GM19238 (cell line): Measurements from ENCODE around the gene ORAI3.
"Not testable (repeated sequence)": the region's sequence is repeated elsewhere in the genome, so short reads cannot be mapped to it uniquely, and the experiment has no call there.

Experiments
- DNase-seq: peaks from one replicate; pipeline ENCODE4 v3.0.0; 2011; ENCODE audit warnings: low spot score; ENCODE audit not compliant: insufficient read length

Gene ORAI3

DNA sequence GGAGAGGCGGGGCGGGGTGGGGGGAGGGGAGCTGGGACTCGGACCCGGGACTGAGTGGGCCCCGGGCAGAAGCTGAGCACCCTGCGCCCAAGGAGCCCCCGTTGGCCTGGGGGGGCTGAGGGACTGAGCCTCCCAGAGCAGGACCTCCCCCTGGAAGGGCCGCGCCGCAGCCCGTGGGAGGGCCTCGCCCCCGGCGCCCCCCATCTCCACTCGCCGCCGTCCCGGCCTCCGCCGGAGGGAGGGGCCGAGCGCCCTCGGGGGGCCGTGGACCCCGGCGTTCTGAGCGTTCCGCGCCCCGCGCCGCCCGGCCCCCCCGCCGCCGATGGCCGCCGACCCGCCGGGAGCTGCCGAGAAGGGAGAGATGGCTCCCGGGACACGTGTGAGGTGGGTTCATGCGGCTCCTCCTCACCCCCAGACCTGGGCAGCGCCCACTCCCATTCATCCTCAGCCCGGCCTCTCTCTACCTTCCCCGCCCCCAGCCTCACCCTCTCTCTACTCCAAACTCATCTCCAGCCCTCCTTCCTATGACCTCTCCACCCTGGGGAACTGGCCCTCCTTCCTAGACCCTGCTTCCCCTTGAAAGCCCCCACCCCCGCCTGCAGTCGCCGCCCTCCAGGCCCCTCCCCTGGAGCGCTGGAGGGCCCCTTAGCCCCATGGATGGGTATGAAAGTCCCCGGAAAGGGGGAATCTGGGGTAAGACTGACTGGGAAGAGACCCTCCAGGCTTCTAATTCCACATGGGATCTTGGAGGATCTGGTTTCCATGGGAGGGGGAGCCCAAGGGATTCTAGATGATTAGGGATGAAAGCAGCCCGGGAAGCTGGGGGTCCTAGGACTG is 24.6 kb upstream of the ORAI3 start:
- DNase-seq: peak; percentile 19

DNA sequence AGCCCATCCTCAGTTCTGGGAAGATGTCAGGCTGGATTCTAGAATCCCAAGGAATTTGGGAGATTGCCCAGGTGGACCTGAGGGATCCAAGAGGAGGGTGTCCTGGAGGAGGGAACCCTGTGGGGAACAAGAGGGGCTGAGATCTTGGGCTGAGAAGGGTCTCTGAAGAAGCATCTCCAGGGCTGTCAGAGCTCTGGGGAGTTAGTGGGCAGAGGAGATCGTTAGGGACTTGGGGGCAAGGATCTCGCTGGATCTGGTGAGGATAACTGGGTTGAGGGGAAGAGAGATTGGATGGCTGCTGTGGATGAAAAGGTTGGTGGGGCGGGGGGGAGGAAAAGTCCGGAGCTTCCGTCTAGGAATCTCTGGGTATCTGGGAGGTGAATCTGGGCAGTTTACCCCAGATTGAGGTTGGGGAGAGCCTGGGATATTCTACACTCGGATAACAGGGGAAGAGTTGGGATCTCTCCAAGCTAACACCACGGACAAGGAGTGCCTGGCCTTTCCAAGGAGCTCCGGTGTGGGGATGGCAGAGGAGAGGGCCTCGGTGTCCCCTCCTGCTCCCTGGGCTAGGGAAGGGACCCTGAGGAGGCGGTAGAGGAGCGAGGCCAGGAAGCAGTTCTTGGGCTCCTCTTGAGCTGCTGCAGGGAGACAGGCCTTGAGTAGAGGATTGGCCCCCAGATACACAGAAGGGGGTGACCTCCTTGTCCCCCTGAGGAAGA is 23.8 kb upstream of the ORAI3 start:
- DNase-seq: no peak

DNA sequence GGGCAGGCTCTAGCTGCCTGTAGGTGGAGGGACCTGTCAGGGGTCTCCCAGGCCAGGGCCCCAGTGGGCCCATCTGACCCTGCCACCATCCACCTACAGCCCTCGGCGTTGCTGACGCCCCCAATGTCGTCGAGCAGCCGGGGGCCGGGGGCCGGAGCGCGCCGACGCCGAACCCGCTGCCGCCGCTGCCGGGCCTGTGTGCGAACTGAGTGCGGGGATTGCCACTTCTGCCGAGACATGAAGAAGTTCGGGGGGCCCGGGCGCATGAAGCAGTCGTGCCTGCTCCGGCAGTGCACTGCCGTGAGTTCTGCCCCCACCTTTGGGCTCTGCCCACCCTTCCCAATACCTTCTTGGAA is 23.3 kb upstream of the ORAI3 start:
- no peak for DNase-seq

DNA sequence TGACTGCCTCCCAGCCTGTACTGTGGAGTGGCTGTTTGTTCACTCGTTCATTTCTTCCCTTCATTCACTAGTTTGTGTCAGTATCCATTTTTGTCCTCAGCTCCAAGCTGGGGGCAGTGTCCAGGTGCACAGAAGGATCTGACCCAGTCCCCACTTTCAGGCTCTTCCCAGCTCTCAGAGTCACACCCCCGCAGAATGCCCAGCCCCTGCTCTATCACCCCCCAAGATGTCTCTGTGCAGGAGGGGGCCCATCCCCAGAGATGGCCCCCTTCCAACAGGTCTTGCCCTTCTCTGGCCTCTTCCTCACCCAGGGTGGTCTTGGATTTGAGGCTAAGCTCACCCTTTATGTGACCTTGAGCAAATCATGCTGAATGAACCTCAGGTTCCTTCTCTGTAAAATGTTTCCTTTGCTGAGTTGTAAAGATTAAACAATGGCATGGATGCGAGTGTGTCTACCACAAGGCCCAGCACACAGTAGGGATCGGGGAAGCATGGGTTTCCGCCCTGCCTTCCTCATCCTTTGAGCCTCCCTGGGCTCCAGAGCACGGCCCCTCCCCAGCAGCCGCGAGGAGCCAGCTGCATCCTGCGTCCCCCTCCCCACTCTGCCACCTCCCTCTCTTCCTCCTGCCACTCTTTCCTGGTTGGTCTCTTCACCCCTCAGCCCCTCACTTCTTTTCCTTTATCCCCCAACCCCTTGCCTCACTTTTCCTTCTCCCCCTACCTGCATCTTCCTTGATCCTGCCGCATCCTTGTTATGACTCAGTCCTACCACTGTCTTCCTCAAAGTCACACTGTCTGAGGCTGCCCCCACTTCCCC is 22.7 kb upstream of the ORAI3 start:
- no peak for DNase-seq

DNA sequence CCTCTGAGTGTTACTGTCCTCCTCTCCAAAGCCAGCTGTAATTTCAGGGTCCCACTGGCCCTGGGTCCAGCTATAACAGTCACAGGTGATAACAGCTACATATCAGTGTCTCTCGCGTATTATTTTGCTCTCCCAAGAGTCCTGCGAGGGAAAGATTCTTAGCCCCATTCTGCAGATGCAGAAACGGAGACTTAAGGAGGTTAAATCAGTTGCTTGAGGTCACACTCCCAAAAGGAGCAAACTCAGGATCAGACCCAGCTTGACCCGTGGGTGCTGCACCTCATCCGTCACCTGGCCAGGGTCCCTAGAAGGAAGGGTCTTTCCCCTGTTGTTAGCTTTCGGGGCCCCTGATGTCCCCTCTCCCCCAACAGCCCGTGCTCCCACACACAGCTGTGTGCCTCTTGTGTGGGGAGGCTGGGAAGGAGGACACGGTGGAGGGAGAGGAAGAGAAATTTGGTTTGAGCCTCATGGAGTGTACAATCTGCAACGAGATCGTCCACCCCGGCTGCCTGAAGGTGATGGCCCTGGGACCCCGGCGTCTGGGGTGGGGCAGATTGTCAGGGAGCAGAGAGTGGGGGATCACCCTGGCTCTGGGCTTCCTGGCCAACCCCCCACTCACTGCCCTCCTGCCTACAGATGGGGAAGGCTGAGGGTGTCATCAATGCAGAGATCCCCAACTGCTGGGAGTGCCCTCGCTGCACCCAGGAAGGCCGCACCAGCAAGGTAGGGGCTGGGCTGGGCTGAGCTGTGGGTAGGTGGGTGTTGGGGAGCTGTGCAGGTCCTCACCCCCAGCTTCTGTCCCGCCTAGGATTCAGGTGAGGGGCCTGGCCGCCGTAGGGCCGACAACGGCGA is 21.7 kb upstream of the ORAI3 start:
- DNase-seq: no peak

DNA sequence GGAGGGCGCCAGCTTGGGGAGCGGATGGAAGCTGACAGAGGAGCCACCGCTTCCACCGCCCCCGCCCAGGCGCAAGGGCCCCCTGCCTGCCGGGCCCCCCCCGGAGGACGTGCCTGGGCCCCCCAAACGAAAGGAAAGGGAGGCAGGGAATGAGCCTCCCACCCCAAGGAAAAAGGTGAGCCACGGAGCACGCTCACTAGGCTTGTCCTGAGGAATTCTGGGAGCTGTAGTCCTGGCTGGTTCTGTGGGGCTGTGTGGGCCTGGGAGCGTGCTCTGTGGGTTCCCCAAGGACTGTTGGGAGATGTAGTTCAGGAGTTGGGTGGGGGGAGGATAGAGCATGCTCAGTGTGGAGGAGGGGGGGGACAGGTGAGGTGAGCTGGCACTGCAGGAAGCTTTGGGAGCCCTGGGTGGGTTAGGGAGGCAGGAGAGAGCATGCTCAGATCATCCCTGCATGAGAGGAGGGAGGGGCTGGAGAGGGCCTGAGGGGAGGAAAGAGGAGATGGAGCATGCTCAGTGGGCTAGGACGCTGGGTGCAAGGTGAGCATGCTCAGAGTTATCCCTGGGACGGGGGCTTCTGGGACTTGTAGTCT is 21.0 kb upstream of the ORAI3 start:
- peak; percentile 42 for DNase-seq

DNA sequence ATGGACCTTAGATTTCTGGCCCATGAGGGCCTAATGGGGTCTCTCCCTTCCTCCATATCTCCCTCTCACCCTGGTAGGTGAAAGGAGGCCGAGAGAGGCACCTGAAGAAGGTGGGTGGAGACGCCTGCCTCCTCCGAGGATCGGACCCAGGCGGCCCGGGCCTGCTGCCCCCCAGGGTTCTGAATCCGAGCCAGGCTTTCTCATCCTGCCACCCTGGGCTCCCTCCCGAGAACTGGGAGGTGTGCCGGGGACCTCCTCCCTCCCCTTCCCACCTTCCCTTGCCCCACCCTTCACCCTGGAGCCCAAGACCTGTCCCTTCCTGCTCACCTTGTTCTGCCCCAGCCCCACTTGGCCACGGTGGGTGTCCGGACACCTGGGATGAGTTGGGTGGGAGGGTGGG is 20.5 kb upstream of the ORAI3 start:
- DNase-seq: peak; percentile 0

DNA sequence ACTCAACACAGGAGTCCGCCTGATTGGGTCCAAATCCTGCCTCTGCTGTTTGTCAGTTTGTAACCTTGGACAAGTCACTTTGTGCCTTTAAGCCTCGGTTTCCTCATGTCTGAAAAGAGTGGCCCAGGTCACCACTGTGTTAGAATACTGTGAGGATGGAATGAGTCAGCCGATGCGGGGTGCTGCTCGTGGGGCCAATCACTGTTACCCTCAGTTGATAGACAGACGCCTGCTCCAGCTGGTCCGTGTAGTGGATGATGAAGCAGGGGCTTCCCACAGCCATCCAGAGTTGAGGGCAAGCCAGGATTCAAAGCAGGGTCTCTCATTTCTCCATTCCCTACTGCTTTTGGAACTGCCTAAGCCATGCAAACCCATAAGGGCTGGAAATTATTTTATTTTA is 19.7 kb upstream of the ORAI3 start:
- DNase-seq: peak; percentile 7

DNA sequence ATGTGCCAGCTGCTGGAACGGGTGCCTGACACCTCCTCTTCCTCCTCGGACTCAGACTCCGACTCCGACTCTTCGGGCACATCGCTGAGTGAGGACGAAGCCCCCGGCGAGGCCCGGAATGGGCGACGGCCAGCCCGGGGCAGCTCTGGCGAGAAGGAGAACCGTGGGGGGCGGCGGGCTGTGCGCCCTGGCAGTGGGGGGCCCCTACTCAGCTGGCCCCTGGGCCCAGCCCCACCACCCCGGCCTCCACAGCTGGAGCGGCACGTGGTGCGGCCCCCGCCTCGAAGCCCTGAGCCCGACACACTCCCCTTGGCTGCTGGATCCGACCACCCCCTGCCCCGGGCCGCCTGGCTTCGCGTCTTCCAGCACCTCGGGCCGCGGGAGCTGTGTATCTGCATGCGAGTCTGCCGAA is 18.7 kb upstream of the ORAI3 start:
- DNase-seq: no peak

DNA sequence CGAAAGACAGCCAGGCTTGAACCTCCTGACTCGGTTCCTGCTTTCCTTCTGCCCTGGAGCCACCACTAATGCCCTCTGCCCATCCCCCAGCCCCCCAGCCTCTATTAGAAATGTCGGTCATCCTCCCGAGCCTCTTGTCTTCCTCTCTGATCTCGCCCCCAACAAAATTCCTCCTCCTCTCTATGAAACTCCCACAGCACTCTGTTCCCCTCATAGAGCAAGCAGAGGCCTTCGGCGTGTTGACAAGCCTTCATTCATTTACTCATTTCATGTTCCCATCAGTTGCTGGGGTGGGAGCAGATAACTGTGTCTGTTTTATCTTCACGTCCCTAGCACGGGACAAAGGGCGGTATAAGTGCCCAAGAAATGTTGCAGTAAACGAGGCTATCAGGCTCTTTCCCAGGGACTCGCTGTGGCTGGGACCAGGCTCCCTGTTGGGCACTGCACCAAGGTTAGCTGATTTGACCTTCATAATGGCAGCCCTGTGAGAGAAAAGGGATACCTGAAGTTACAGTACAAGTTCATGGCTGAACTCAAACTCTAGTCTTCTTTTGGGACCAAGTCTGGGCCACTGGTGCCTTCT is 17.7 kb upstream of the ORAI3 start:
- DNase-seq: no peak

DNA sequence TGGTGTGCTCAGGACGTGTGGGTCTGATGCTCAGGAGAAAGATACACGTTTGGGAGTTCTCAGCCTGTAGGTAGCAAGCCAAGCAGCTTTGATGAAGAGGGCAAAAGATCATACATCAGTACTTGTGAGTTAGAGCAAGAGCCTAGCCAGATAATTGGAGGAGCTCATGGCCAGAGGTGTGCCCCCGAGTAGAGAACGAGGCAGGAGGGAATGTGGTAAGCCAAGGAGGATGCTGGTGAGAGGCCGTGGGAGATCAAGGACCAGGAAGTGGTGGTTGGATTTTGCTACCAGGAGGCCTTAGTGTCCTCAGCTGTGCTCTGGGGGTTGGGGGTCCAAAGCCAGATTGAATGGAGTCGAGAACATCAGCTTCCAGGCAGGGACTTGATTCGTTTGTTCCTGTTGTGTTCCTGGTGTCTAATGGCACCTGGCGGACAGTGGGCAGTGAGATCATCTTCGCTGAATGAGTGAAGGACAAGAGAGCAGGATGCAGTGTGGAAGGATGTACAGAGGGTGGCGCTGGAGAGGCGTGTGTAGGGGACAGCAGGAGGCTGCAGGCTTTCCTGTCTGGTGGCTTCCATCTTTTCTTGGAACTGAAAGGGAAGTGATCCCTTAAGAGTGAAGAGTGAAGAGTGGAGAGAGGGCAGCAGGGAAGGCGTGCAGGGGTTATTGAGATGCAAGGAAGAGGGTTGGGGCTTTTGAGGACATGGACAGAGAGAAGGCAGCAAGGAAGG is 13.9 kb upstream of the ORAI3 start:
- DNase-seq: no peak

DNA sequence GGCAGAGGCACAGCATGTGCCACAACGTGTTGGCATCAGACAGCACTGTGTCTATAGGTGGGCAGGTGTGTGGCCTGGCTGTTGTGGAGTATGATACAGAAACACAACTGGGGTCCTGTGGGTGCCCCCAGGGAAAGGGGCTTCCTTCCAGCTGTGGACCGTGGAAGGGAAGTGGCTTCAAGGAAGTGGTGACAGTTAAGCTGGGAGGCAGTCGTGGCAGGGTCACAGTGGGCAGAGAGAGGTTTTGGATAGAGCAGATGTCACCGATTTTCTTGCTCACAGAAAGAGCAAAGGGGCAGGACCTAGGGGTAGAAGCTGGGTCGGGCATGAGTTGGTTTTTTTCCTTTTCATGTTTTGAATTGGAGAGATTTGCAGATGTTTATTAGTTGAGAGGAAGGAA is 11.2 kb upstream of the ORAI3 start:
- no peak for DNase-seq

DNA sequence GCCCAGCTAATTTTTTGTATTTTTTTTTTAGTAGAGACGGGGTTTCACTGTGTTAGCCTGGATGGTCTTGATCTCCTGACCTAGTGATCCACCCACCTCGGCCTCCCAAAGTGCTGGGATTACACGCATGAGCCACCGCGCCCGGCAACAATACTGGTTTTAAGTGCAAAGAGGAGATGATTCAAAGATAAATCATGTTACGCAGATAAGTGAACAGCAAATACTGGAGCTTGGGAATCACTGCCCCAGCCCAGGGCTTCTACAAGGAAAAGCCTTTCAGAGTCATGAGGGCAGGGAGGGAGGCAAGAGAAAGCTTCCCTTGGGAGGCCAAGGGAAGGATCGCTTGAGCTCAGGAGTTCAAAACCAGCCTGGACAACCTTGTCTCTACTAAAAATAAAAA is 9.3 kb upstream of the ORAI3 start:
- DNase-seq: not testable (repeated sequence)

DNA sequence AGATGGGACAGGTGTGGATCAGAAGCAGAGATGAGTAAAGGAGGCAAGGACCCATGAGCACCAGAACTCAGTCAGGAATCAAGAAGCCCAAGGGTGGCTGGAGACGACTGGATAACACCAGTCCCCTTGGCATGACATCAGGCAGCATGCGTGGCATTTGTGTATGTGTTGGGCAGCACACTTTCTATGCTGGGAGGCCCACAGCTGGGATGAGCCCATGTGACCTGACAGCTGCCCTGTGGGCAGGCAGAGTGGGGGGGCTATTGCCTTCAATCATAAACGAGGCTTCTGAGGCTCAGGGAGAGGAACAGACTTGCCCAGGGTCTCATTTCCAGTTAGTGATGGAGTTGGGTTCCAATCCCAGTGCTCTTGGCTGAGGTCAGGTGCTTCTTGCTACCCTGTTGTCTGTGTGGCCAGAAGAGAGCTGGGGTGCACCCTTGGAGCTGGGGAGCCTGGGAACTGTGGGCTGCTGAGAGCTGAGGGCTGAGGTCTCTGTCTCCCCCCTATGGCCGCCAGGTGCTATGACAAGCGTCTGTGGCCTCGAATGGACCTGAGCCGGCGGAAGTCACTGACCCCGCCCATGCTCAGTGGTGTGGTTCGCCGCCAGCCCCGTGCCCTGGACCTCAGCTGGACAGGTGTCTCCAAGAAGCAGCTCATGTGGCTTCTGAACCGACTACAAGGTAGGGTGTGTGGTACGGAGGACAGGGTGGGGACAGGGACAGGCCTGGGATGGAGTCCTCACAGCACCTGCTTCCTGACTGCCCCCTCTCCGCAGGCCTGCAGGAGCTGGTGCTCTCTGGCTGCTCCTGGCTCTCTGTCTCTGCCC is 7.1 kb upstream of the ORAI3 start:
- peak; percentile 94 for DNase-seq

DNA sequence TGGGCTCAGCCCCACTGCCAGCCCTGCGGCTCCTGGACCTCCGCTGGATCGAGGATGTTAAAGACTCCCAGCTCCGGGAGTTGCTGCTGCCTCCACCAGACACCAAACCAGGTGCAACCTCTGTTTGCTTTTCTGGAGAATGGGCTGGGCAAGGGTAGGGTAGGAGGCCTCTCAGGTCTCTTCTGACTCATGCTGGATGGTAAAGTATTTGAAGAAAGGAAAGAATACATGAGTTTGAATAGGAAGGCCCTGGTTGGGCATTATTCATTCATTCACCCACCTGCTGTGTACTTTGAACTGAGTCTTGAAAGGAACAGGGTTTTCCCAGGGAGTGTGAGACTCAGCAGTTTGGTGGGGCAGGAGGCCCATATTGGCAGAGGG is 6.5 kb upstream of the ORAI3 start:
- no peak for DNase-seq

DNA sequence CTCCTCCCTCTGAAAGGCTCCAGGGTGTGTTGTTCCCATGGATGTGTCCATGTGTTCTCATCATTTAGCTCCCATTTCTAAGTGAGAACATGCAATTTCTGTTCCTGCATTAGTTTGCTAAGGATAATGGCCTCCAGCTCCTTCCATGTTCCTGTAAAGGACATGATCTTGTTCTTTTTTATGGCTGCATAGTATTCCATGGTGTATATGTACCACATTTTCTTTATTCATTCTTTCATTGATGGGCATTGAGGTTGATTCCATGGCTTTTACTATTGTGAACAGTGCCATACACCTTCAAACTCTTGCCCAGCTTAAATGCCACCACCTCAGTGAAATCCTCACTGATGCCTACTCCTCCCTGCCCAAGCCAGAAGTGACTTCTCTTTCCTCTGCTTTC is 4.5 kb upstream of the ORAI3 start:
- DNase-seq: no peak

DNA sequence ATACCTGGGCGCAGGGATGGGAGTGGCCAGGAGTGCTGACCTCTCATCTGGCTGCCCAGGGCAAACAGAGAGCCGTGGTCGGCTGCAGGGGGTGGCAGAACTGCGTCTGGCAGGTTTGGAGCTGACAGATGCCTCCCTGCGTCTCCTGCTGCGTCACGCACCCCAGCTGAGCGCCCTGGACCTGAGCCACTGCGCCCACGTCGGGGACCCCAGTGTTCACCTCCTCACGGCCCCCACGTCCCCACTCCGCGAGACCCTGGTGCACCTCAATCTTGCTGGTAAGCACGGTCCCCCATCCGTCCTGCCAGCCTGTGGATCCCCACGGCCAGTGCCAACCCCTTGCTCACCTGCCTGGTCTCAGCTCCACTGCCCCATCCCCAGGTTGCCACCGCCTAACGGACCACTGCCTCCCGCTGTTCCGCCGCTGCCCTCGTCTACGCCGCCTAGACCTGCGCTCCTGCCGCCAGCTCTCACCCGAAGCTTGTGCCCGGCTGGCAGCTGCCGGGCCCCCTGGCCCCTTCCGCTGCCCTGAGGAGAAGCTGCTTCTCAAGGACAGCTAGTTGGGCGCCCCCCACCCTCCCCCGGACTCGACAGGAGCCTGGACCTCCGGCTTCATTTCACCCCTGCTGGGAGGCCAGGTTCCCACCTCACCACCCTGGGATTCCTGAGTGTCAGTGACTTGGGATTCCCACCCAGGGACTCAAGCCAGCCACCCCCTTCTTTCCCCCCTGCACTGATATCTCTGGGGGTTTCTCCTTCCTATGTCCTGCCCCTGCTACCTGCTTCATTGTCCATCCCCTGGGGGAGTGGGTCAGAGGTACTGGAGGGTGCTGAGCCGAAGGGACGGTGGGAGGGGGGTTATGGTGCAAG is 2.0 kb upstream of the ORAI3 start:
- DNase-seq: no peak

DNA sequence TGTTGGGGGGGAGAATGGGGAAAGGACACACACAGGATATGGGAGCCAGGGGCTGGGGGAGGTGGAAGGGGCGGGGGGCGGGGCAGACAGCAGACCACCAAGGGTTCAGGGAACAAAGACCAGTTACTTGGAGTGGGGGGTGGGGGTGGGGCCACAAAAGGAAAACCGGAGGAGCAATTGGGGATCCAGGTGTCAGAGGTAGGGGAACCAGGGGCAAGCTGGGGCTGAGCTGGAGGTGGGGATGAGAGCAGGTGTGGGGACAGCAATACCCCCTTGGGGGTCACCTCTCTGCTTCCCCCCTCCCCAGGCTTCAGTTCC is 1.4 kb upstream of the ORAI3 start:
- DNase-seq: no peak
